Activated naive CD4-positive, alpha-beta T cell treated with anti-CD3 and anti-CD28 coated beads, Interleukin-2, amount 10 ng/mL, durations not matched to agents 7 days and 5 days (primary cell): Measurements from ENCODE around the gene CSTF3.
"Not testable (repeated sequence)": the region's sequence is repeated elsewhere in the genome, so short reads cannot be mapped to it uniquely, and the experiment has no call there.

ENCODE experiments used
- CTCF ChIA-PET: fragments of 350-600 bp; sonication (Branson Sonifier 250); formaldehyde crosslinking; loops from one replicate; lab custom pipeline; 2021; ENCODE audit warnings: antibody characterized with exemption; lab: Charles Lee
- DNase-seq: peaks from one replicate; pipeline ENCODE4 v3.0.0-alpha.2; 2020
- H3K27ac Mint-ChIP-seq: one replicate; pipeline ENCODE4 v1.8.0; 2021; ENCODE audit warnings: mild to moderate bottlenecking, moderate library complexity, mixed read lengths
- H3K27me3 Mint-ChIP-seq: one replicate; pipeline ENCODE4 v1.8.0; 2021; ENCODE audit warnings: mild to moderate bottlenecking, mixed read lengths
- H3K36me3 Mint-ChIP-seq: one replicate; pipeline ENCODE4 v1.8.0; 2021; ENCODE audit warnings: mixed read lengths
- H3K4me1 Mint-ChIP-seq: one replicate; pipeline ENCODE4 v1.8.0; 2021; ENCODE audit warnings: mixed read lengths
- H3K4me3 Mint-ChIP-seq: one replicate; pipeline ENCODE4 v1.8.0; 2021; ENCODE audit warnings: mild to moderate bottlenecking, moderate library complexity, mixed read lengths
- H3K9me3 Mint-ChIP-seq: one replicate; pipeline ENCODE4 v1.8.0; 2021; ENCODE audit warnings: mixed read lengths

CSTF3 gene

GRCh38 chr11:33055375-33055774 is 105.9 kb downstream of the CSTF3 start:
- CTCF ChIA-PET: no interaction called here
- DNase-seq: no peak
- Mint-ChIP-seq H3K9me3 (no peaks in the 10 kb centered on the region), H3K36me3 (peaks cover 21% of the 10 kb centered on the region), H3K4me3 (no peak overlapping the region), H3K27me3 (no peaks in the 10 kb centered on the region), H3K27ac (no peak overlapping the region), H3K4me1 (no peaks in the 10 kb centered on the region)

- no peak overlapping the region for H3K27ac Mint-ChIP-seq
- CTCF ChIA-PET: interaction anchor here (0.6 kb wide), 1 partner anchor 93 kb away, joined by 3 read pairs; no protein-coding TSS in a partner anchor
- no peaks in the 10 kb centered on the region for H3K4me1 Mint-ChIP-seq
- no peak overlapping the region for H3K4me3 Mint-ChIP-seq
- no peak for DNase-seq
- peaks cover 18% of the 10 kb centered on the region for H3K36me3 Mint-ChIP-seq
- no peaks in the 10 kb centered on the region for H3K9me3 Mint-ChIP-seq
- no peaks in the 10 kb centered on the region for H3K27me3 Mint-ChIP-seq
These were observed 109.0 kb downstream of the CSTF3 start for GRCh38 chr11:33052231-33052630.

- DNase-seq, H3K27me3 Mint-ChIP-seq, CTCF ChIA-PET, H3K4me1 Mint-ChIP-seq, H3K4me3 Mint-ChIP-seq, H3K9me3 Mint-ChIP-seq, H3K27ac Mint-ChIP-seq: not testable (repeated sequence)
- peaks cover 19% of the 10 kb centered on the region for H3K36me3 Mint-ChIP-seq
These were observed 111.5 kb downstream of the CSTF3 start for GRCh38 chr11:33049565-33050408.

- H3K27ac Mint-ChIP-seq, H3K4me1 Mint-ChIP-seq, DNase-seq, H3K9me3 Mint-ChIP-seq, CTCF ChIA-PET, H3K27me3 Mint-ChIP-seq, H3K4me3 Mint-ChIP-seq: not testable (repeated sequence)
- H3K36me3 Mint-ChIP-seq: peaks cover 23% of the 10 kb centered on the region
These were observed 112.6 kb downstream of the CSTF3 start for GRCh38 chr11:33048701-33049100.

GRCh38 chr11:33045551-33046255 is 115.6 kb downstream of the CSTF3 start:
- Mint-ChIP-seq H3K4me1 (peaks cover 9% of the 10 kb centered on the region), H3K36me3 (peaks cover 24% of the 10 kb centered on the region), H3K27ac (no peak overlapping the region), H3K27me3 (no peaks in the 10 kb centered on the region), H3K4me3 (no peak overlapping the region), H3K9me3 (no peaks in the 10 kb centered on the region)
- no peak for DNase-seq
- CTCF ChIA-PET: no interaction called here

- Mint-ChIP-seq H3K4me3 (no peak overlapping the region), H3K9me3 (no peaks in the 10 kb centered on the region), H3K4me1 (peaks cover 16% of the 10 kb centered on the region), H3K27me3 (no peaks in the 10 kb centered on the region), H3K27ac (no peak overlapping the region), H3K36me3 (peaks cover 24% of the 10 kb centered on the region)
- no peak for DNase-seq
- CTCF ChIA-PET: no interaction called here
These were observed 117.0 kb downstream of the CSTF3 start for GRCh38 chr11:33044285-33044756.

GRCh38 chr11:33043221-33043830 is 118.0 kb downstream of the CSTF3 start:
- Mint-ChIP-seq H3K36me3 (peaks cover 23% of the 10 kb centered on the region), H3K27ac (no peak overlapping the region), H3K4me1 (peaks cover 22% of the 10 kb centered on the region), H3K9me3 (no peaks in the 10 kb centered on the region), H3K4me3 (no peak overlapping the region), H3K27me3 (no peaks in the 10 kb centered on the region)
- DNase-seq: no peak
- CTCF ChIA-PET: interaction anchor here (1.5 kb wide), 1 partner anchor 22 kb away, joined by 4 read pairs; no protein-coding TSS in a partner anchor

- H3K27ac Mint-ChIP-seq: no peak overlapping the region
- CTCF ChIA-PET: interaction anchor here (1.1 to 1.5 kb wide), 3 partner anchors 14 to 23 kb away, joined by 3 to 4 read pairs (median 3); no protein-coding TSS in a partner anchor
- H3K9me3 Mint-ChIP-seq: no peaks in the 10 kb centered on the region
- peaks cover 11% of the 10 kb centered on the region for H3K27me3 Mint-ChIP-seq
- DNase-seq: no peak
- H3K36me3 Mint-ChIP-seq: peaks cover 8% of the 10 kb centered on the region
- H3K4me3 Mint-ChIP-seq: peak overlapping the region; percentile 89
- peaks cover 22% of the 10 kb centered on the region for H3K4me1 Mint-ChIP-seq
These were observed 120.3 kb downstream of the CSTF3 start for GRCh38 chr11:33040862-33041453.

- peaks cover 22% of the 10 kb centered on the region for H3K4me1 Mint-ChIP-seq
These were observed 121.0 kb downstream of the CSTF3 start for GRCh38 chr11:33040033-33040861.

GRCh38 chr11:33039274-33040032 is 121.8 kb downstream of the CSTF3 start, which contains the start of gene TCP11L1:
Gene TCP11L1, plus strand, starts transcription at chr11:33039572. Its CDS starts 4,202 bp downstream, at chr11:33043774.
- Mint-ChIP-seq H3K4me1 (peaks cover 22% of the 10 kb centered on the region), H3K9me3 (no peaks in the 10 kb centered on the region), H3K27me3 (peaks cover 19% of the 10 kb centered on the region), H3K36me3 (peaks cover 4% of the 10 kb centered on the region), H3K4me3 (peak within 1 kb of the TSS; percentile 89), H3K27ac (peak within 1 kb of the TSS; percentile 91)
- peak; percentile 87 for DNase-seq
- CTCF ChIA-PET: interaction anchor here (1.0 to 2.0 kb wide), 5 partner anchors 12 to 147 kb away, joined by 3 to 8 read pairs (median 4); partner anchors contain the start of gene QSER1

More at GRCh38 chr11:33040033-33040861, 121.0 kb downstream of the CSTF3 start:
- peaks cover 8% of the 10 kb centered on the region for H3K36me3 Mint-ChIP-seq
- H3K4me3 Mint-ChIP-seq: peak overlapping the region; percentile 89
- CTCF ChIA-PET: interaction anchor here (1.3 to 2.0 kb wide), 4 partner anchors 13 to 148 kb away, joined by 3 to 8 read pairs (median 4); partner anchors contain the start of gene QSER1
- H3K9me3 Mint-ChIP-seq: no peaks in the 10 kb centered on the region
- peaks cover 16% of the 10 kb centered on the region for H3K27me3 Mint-ChIP-seq
- H3K27ac Mint-ChIP-seq: peak overlapping the region; percentile 76
- DNase-seq: peak; percentile 35

GRCh38 chr11:33035011-33035410 is 126.3 kb downstream of the CSTF3 start:
- H3K27me3 Mint-ChIP-seq: peaks cover 24% of the 10 kb centered on the region
- no peaks in the 10 kb centered on the region for H3K9me3 Mint-ChIP-seq
- CTCF ChIA-PET: no interaction called here
- H3K36me3 Mint-ChIP-seq: no peaks in the 10 kb centered on the region
- no peak for DNase-seq
- H3K4me3 Mint-ChIP-seq: no peak overlapping the region
- H3K27ac Mint-ChIP-seq: no peak overlapping the region
- peaks cover 7% of the 10 kb centered on the region for H3K4me1 Mint-ChIP-seq
